ENCODE data around the gene MITF.

The MITF gene

DNA sequence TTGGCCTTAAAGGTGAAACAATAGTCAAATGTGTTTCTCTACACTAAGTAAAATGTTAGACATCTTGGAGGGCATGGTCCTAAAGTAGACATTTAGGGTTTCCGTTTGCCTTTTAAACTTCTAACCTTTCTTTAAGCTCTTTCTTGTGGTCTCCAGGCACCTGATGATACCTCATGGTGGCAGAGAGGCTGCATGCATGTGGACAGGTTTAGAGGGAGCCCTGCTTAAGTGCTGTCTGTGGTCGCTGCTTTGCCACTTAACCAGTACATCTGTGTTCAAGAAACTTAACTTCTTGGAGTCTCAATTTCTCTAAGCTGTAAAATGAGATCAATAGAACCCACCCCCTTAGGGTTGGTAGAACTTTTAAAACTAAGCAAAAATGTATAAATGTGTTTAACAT lies 6.2 kb downstream of the MITF start:
- Histone ChIP-seq H3K9me3 (ENCODE audit: control insufficient read depth, low read length) (no peaks in the 10 kb centered on the region), H3K4me2 (ENCODE audit: low read length) (no peak overlapping the region), H3K9ac (no peak overlapping the region), H3K4me3 (ENCODE audit: low read depth, low read length) (no peak overlapping the region), H2AFZ (no peak overlapping the region), H3K27me3 (ENCODE audit: control insufficient read depth, insufficient read depth, low read length) (no peaks in the 10 kb centered on the region), H3K36me3 (ENCODE audit: control insufficient read depth, insufficient read depth, low read length) (no peaks in the 10 kb centered on the region), H3K79me2 (peaks cover 44% of the 10 kb centered on the region), H3K4me1 (peaks cover 28% of the 10 kb centered on the region), H3K27ac (no peak overlapping the region)
- TF ChIP-seq, protein P1, sequence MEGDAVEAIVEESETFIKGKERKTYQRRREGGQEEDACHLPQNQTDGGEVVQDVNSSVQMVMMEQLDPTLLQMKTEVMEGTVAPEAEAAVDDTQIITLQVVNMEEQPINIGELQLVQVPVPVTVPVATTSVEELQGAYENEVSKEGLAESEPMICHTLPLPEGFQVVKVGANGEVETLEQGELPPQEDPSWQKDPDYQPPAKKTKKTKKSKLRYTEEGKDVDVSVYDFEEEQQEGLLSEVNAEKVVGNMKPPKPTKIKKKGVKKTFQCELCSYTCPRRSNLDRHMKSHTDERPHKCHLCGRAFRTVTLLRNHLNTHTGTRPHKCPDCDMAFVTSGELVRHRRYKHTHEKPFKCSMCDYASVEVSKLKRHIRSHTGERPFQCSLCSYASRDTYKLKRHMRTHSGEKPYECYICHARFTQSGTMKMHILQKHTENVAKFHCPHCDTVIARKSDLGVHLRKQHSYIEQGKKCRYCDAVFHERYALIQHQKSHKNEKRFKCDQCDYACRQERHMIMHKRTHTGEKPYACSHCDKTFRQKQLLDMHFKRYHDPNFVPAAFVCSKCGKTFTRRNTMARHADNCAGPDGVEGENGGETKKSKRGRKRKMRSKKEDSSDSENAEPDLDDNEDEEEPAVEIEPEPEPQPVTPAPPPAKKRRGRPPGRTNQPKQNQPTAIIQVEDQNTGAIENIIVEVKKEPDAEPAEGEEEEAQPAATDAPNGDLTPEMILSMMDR (IDR thresholded peaks at IDR 0.05), result no peak

- no peaks in the 10 kb centered on the region for H3K27me3 ChIP-seq (ENCODE audit: control insufficient read depth, insufficient read depth, low read length)
- peak overlapping the region; percentile 19 for H3K4me3 ChIP-seq (ENCODE audit: low read depth, low read length)
- no peaks in the 10 kb centered on the region for H3K9me3 ChIP-seq (ENCODE audit: control insufficient read depth, low read length)
- H3K4me1 ChIP-seq, result peaks cover 22% of the 10 kb centered on the region
- H3K4me2 ChIP-seq (ENCODE audit: low read length), result peak overlapping the region; percentile 43
- peaks cover 37% of the 10 kb centered on the region for H3K79me2 ChIP-seq
- H3K27ac ChIP-seq, result no peak overlapping the region
- no peaks in the 10 kb centered on the region for H3K36me3 ChIP-seq (ENCODE audit: control insufficient read depth, insufficient read depth, low read length)
- H3K9ac ChIP-seq, result no peak overlapping the region
- no peak overlapping the region for H2AFZ ChIP-seq
- TF ChIP-seq, protein P1 (IDR thresholded peaks at IDR 0.05), result no peak
These were observed 6.9 kb downstream of the MITF start for GRCh38 chr3:69746119-69746518.

GRCh38 chr3:69747511-69748258 lies 8.4 kb downstream of the MITF start:
- Histone ChIP-seq H2AFZ (no peak overlapping the region), H3K79me2 (peaks cover 40% of the 10 kb centered on the region), H3K4me2 (ENCODE audit: low read length) (no peak overlapping the region), H3K4me3 (ENCODE audit: low read depth, low read length) (no peak overlapping the region), H3K27ac (no peak overlapping the region), H3K36me3 (ENCODE audit: control insufficient read depth, insufficient read depth, low read length) (no peaks in the 10 kb centered on the region), H3K27me3 (ENCODE audit: control insufficient read depth, insufficient read depth, low read length) (no peaks in the 10 kb centered on the region), H3K4me1 (peaks cover 18% of the 10 kb centered on the region), H3K9ac (no peak overlapping the region), H3K9me3 (ENCODE audit: control insufficient read depth, low read length) (no peaks in the 10 kb centered on the region)
- TF ChIP-seq, protein P1 (IDR thresholded peaks at IDR 0.05), result no peak

GRCh38 chr3:69748503-69748902 lies 9.2 kb downstream of the MITF start:
- H3K9ac ChIP-seq, result no peak overlapping the region
- H3K79me2 ChIP-seq, result peaks cover 42% of the 10 kb centered on the region
- no peak overlapping the region for H3K27ac ChIP-seq
- no peaks in the 10 kb centered on the region for H3K9me3 ChIP-seq (ENCODE audit: control insufficient read depth, low read length)
- peaks cover 13% of the 10 kb centered on the region for H3K4me1 ChIP-seq
- H3K4me2 ChIP-seq (ENCODE audit: low read length), result no peak overlapping the region
- no peaks in the 10 kb centered on the region for H3K27me3 ChIP-seq (ENCODE audit: control insufficient read depth, insufficient read depth, low read length)
- no peak overlapping the region for H3K4me3 ChIP-seq (ENCODE audit: low read depth, low read length)
- no peaks in the 10 kb centered on the region for H3K36me3 ChIP-seq (ENCODE audit: control insufficient read depth, insufficient read depth, low read length)
- no peak overlapping the region for H2AFZ ChIP-seq
- TF ChIP-seq, protein P1 (IDR thresholded peaks at IDR 0.05), result no peak

DNA sequence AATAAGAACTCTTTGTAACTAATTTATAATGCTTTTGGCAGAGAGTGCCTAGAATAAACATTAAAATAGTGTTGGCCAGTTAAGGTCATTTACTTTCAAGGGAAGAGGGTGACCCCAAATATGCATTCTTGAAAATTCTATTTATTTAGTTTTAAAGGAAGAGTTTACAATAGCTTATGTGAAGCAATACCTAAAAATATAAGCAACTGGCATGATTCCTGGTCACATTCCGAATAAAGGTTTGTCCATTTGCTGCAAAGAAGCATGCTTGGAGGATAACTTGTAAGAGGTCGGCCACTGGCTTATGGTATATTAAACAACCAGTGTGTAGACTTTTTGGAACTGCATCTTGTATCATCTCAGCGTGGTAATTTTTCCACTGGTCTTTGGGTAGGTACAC lies 10.2 kb downstream of the MITF start:
- H3K36me3 ChIP-seq (ENCODE audit: control insufficient read depth, insufficient read depth, low read length), result no peaks in the 10 kb centered on the region
- peaks cover 49% of the 10 kb centered on the region for H3K79me2 ChIP-seq
- H3K9me3 ChIP-seq (ENCODE audit: control insufficient read depth, low read length), result no peaks in the 10 kb centered on the region
- H3K4me2 ChIP-seq (ENCODE audit: low read length), result no peak overlapping the region
- no peak overlapping the region for H2AFZ ChIP-seq
- H3K9ac ChIP-seq, result no peak overlapping the region
- H3K4me1 ChIP-seq, result peaks cover 13% of the 10 kb centered on the region
- no peak overlapping the region for H3K27ac ChIP-seq
- no peak overlapping the region for H3K4me3 ChIP-seq (ENCODE audit: low read depth, low read length)
- no peaks in the 10 kb centered on the region for H3K27me3 ChIP-seq (ENCODE audit: control insufficient read depth, insufficient read depth, low read length)
- TF ChIP-seq, protein P1 (IDR thresholded peaks at IDR 0.05), result no peak

Data from parathyroid adenoma (tissue), 2 donors.